HepG2 (cell line): Measurements from ENCODE around the gene PTPRC.

Experiments
- CTCF ChIP-seq: sonication (generic); formaldehyde crosslinking; IDR thresholded peaks from 2 replicates; pipeline ENCODE4 v1.5.0; 2020; ENCODE audit warnings: mild to moderate bottlenecking, missing genetic modification reagents, moderate library complexity
- EZH2 ChIP-seq: conservative IDR thresholded peaks from 2 replicates; pipeline ENCODE4 v1.6.1; 2012; ENCODE audit warnings: mild to moderate bottlenecking, low read depth, low read length, moderate library complexity
- HDAC6 ChIP-seq: fragments of 200-600 bp; sonication (generic); IDR thresholded peaks from 2 replicates; pipeline ENCODE4 v1.7.0; 2017; ENCODE audit warnings: mild to moderate bottlenecking, antibody characterized with exemption, low read length, low read depth
- HNRNPL ChIP-seq: fragments of 200-400 bp; formaldehyde crosslinking; IDR thresholded peaks from 2 replicates; pipeline ENCODE4 v1.6.1; 2017; ENCODE audit warnings: mild to moderate bottlenecking, low read depth, low read length
- NFYB ChIP-seq: sonication (generic); formaldehyde crosslinking; IDR thresholded peaks from 2 replicates; pipeline ENCODE4 v1.4.0; 2020; ENCODE audit warnings: missing genetic modification reagents
- STAG1 ChIP-seq: sonication (generic); formaldehyde crosslinking; IDR thresholded peaks from 2 replicates; pipeline ENCODE4 v1.4.0; 2020; ENCODE audit warnings: missing genetic modification reagents
- USF2 ChIP-seq, 2 experiments: sonication (generic) in 1 of 2; formaldehyde crosslinking in 1 of 2; IDR thresholded peaks; 2 replicates each; pipeline versions ENCODE4 v1.5.1 to v1.6.1; 2011 to 2020; ENCODE audit warnings: borderline replicate concordance in 1 of 2, low read depth in 1 of 2, low read length in 1 of 2, mild to moderate bottlenecking in 1 of 2, missing genetic modification reagents in 1 of 2, moderate library complexity in 1 of 2

- TF ChIP-seq USF2 (IDR thresholded peaks at IDR 0.05; ENCODE audit: low read depth, low read length) (no peak), USF2 (CRISPR knock-in tag; IDR thresholded peaks at IDR 0.05; ENCODE audit: borderline replicate concordance) (no peak), NFYB (CRISPR knock-in tag) (no peak), HNRNPL (no peak), HDAC6 (no peak), CTCF (CRISPR knock-in tag) (no peak), EZH2 (no peak), STAG1 (CRISPR knock-in tag) (no peak)
Observed at GRCh38 chr1:198647055-198647454, 8.2 kb downstream of the PTPRC start.
